NK-92 (cell line): ENCODE results near the gene RBMS1.
"Not testable (repeated sequence)": the region's sequence is repeated elsewhere in the genome, so short reads cannot be mapped to it uniquely, and the experiment has no call there.

ENCODE experiments used
- DNase-seq: peaks from one replicate; lab custom pipeline; 2025; ENCODE audit not compliant: unreplicated experiment; lab: John Stamatoyannopoulos, UW

The RBMS1 gene

GRCh38 chr2:160387558-160388262 is 105.9 kb downstream of the RBMS1 start:
- DNase-seq, result no peak

- DNase-seq, result no peak
These were observed 108.8 kb downstream of the RBMS1 start for GRCh38 chr2:160384791-160385190.

- no peak for DNase-seq
These were observed 112.1 kb downstream of the RBMS1 start for GRCh38 chr2:160381425-160381951.

- no peak for DNase-seq
These were observed 113.0 kb downstream of the RBMS1 start for GRCh38 chr2:160380611-160381010.

- no peak for DNase-seq
These were observed 113.5 kb downstream of the RBMS1 start for GRCh38 chr2:160380000-160380570.

GRCh38 chr2:160379399-160379798 is 114.2 kb downstream of the RBMS1 start:
- DNase-seq, result no peak

- DNase-seq, result no peak
These were observed 116.2 kb downstream of the RBMS1 start for GRCh38 chr2:160377204-160377995.

- no peak for DNase-seq
These were observed 117.0 kb downstream of the RBMS1 start for GRCh38 chr2:160376576-160376975.

- no peak for DNase-seq
These were observed 117.7 kb downstream of the RBMS1 start for GRCh38 chr2:160375802-160376469.

- DNase-seq, result no peak
These were observed 118.6 kb downstream of the RBMS1 start for GRCh38 chr2:160375037-160375436.

GRCh38 chr2:160373666-160374065 is 119.9 kb downstream of the RBMS1 start:
- DNase-seq, result no peak

- DNase-seq, result no peak
These were observed 120.3 kb downstream of the RBMS1 start for GRCh38 chr2:160373263-160373662.

- no peak for DNase-seq
These were observed 121.0 kb downstream of the RBMS1 start for GRCh38 chr2:160372585-160372984.

GRCh38 chr2:160372010-160372356 is 121.6 kb downstream of the RBMS1 start:
- no peak for DNase-seq

GRCh38 chr2:160371251-160372009 is 122.2 kb downstream of the RBMS1 start:
- no peak for DNase-seq

- DNase-seq, result no peak
These were observed 124.3 kb downstream of the RBMS1 start for GRCh38 chr2:160368988-160369930.

GRCh38 chr2:160367887-160368286 is 125.7 kb downstream of the RBMS1 start:
- no peak for DNase-seq

- not testable (repeated sequence) for DNase-seq
These were observed 126.5 kb downstream of the RBMS1 start for GRCh38 chr2:160367139-160367538.

- no peak for DNase-seq
These were observed 127.1 kb downstream of the RBMS1 start for GRCh38 chr2:160366474-160366873.
